GM20431 (cell line): ENCODE data around the gene RTN4IP1.

ENCODE experiments used
- in situ Hi-C: fragments of 300-500 bp; cut with MseI, MboI; formaldehyde crosslinking; loops from one replicate; pipeline ENCODE4 v1.15.0; 2020; ENCODE audit warnings: low sequenced_read_pairs; ENCODE audit not compliant: unreplicated experiment

RTN4IP1 gene

DNA sequence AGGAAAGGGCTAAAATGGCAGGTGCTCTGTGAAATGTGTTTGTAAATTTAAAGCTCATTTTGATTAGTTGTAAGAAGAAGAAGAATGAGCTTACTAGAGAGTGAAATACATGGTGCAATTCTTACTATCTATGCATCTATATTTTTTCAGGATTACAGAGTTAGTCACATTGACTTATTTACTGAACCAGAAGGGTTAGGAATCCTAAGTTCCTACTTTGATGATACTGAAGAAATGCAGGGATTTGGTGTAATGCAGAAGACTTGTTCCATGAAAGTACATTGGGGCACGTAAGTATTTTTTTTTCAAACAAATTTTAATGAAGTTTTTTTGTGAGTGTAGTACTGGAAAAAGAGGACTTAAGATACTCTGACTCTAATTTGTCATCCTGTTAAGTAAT lies 99.3 kb downstream of the RTN4IP1 start:
- in situ Hi-C loops, result no loop called here

DNA sequence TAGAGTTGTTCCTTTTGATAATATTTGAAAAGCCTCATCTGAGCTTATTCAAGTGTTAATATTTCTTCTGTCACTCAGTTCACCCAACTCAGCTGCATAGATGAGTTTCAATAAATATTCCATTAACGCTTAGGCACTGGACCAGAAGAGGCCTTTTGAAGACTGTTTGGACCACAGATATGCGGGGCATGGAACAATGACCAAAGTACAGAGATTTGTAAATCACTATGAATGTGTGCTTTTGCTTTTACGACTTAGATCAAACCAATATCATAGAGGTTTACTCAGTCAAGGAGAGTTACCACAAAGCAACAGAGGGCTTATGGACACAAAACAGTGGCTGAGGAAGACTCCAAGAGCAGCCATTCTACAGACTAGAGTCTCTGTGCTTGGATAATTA lies 99.9 kb downstream of the RTN4IP1 start:
- in situ Hi-C loops, result no loop called here

DNA sequence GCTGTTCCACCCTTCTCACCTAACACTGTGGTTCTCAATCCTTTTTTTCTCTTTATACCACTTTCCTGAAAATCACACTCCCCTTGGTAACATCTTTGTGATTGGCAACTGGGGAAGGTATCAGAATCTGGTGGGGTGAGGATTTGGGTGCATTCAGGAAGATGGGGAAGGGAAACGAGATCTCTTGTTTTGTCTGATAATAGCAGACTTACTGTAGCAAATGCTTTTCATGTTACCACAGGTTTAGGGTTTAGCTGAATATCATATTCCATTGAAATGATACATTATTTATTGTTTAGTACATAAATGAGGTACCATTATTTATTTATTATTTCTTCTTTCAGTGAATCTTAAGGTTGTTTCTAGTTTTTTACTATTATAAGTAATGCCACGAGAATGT lies 100.8 kb downstream of the RTN4IP1 start:
- in situ Hi-C loops, result no loop called here

DNA sequence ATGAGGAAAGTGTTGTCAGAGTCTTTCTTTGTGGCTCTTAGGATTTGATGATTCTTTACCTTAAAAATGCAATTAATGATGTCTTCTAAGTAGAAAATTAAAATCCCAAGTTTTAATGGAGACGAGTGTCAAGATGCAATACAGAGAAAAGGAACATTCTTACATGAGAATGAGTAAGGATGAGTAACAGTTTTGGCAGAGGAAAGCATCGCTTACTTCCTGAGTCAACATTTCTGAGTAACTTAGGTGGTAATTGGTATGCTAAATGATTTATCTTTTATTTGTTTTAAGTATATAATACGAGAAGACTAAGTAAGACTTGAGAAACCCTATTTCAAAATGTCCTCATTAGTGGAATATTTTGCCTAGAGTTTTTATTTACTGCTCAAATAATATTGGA lies 101.3 kb downstream of the RTN4IP1 start:
- in situ Hi-C loops, result no loop called here

DNA sequence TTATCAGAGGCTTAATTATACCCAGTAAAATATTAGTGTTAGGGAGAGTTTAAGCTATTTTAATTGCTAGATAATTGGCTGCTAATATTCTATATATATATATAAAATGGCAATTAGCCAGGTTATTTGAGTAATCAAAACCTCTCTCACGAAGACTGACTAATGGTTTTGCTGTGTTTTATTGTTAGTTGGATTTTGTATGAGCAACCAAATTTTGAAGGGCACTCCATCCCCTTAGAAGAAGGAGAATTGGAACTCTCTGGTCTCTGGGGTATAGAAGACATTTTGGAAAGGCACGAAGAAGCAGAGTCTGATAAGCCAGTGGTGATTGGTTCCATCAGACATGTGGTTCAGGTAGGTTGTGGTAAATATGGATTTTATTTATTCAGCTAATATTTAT lies 102.2 kb downstream of the RTN4IP1 start:
- in situ Hi-C loops, result no loop called here

DNA sequence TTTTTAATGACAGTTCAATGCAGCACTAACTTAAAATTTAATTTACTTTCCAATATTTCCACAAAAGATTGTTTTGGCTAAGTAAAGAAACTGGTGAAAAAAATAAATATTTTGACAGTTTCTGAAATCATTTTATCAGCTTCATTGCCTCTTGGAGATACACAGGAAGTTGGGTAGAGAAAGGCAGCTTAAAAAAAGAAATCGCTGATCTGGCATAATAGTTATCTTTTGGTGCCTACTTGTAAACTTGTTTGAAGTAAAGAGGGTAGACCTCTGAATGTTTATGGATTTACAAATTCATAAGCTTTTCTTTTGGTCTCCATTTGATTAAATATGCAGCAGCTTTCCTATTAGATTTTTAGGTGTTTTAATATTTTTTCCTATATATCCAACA lies 103.4 kb downstream of the RTN4IP1 start:
- in situ Hi-C loops, result no loop called here

DNA sequence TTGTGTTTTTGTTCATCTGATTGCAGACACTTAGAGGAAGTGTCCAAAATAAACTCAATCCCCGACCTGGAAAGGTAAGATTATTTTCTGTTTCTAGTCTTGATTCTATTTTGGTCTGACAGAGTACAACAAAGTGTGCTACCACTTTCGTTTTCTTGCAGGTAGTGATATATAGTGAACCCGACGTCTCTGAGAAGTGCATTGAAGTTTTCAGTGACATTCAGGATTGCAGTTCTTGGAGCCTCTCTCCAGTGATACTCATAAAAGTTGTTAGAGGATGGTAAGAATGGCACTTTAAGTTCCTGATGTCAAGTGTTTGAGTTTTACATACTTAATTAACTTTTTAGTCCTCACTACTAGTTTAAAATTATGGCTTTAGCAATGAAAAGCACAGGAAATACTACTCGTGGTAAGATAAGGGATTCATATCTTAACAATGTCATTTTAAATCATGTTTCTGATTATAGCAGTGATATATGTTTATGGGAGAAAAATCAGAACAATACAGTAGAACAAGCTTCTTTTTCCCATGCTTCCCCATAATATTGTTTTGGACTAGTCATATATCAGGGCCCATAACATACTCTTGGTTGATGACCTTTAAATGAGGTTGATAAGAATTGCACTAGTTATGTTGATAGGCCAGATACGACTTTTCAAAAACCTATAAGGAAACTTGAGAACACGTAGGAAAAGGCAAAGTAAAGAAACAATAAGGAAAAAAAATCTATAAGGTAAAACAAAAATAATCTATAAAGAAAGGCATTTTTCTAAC lies 104.0 kb downstream of the RTN4IP1 start:
- in situ Hi-C loops, result no loop called here

DNA sequence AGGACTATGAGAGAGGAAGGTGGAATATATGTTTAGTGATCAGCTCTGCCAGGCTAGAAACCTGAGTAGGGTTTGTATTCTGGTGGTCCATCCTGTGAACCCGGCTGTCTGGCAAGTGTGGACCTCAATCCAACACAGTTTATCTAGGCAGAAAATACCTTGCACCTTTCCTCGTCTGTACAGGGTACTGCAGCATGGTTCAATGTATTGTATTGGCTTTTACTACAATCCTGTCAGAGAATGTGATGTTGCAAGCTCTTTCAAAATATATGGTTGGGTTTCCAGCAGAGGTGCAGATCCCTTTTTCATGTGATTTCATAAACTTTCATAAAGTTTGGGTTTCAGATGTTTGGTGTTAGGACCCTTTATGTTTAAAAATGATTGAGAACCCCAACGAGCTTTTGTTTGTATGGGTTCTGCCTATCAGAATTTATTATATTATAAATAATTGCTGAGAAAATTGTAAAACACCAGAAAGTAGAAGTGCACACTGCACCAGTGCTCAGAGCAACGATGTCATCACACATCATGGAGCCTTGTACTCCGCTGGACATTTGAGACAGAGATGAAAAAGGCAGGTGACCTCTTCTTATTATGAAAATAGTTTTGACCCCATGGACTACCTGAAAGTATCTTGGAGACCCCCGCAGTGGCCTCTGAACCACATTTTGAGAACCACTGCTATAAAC lies 106.6 kb downstream of the RTN4IP1 start:
- in situ Hi-C loops, result no loop called here
